Pancreas (tissue), 10 donors: Measurements from ENCODE around the gene CRIM1. TPM values are rescaled to one million over a fixed set of nuclear protein-coding genes. Genes with fewer than 3 reads are reported as not detected.
A peak's percentile ranks its signal among the peaks of the same experiment; 100 is the strongest.

Source experiments
- ATAC-seq, 4 donors: fragments of 200-7000 bp; cut with Tn5 transposase; one replicate each; pipeline versions ENCODE4 v1.8.0 to v1.9.1; 2020; ENCODE audit warnings: mild to moderate bottlenecking in 4 of 4, moderate library complexity in 4 of 4
- DNase-seq, 6 donors: peaks; one replicate each; pipeline ENCODE4 v3.0.0-alpha.2; 2020
- FAIRE-seq: peaks from 2 replicates; lab custom pipeline; 2012; peaks lifted over from hg19 to GRCh38; lab: Jason Lieb, UNC
- H3K27ac ChIP-seq, 4 donors: fragments of 200-600 bp; sonication (generic); 1 replicate in 3 of 4; 2 replicates in 1 of 4; pipeline versions ENCODE4 v1.5.0 to v1.8.0; 2020
- H3K27me3 ChIP-seq, 4 donors: fragments of 200-600 bp; one replicate each; pipeline ENCODE4 v1.8.0; 2021
- H3K36me3 ChIP-seq, 3 donors: fragments of 200-600 bp; sonication (generic) in 1 of 3; one replicate each; pipeline versions ENCODE4 v1.5.0 to v1.8.0; 2020 to 2021
- H3K4me1 ChIP-seq, 3 donors: fragments of 200-600 bp; one replicate each; pipeline ENCODE4 v1.8.0; 2021
- H3K4me3 ChIP-seq, 4 donors: fragments of 200-600 bp; sonication (generic) in 2 of 4; one replicate each; pipeline versions ENCODE4 v1.5.0 to v1.8.0; 2020 to 2021
- H3K9me3 ChIP-seq, 4 donors: fragments of 200-600 bp; one replicate each; pipeline ENCODE4 v1.8.0; 2021
- CTCF ChIP-seq, 4 donors: fragments of 200-600 bp; sonication (generic) in 3 of 4; IDR thresholded peaks; one replicate each; pipeline versions ENCODE4 v1.5.0 to v1.8.0; 2021; ENCODE audit warnings: antibody characterized with exemption in 4 of 4
- WGBS, 2 donors: extraction: QIAGEN DNeasy Blood & Tissue Kit; methylation state at CpG; one replicate each; pipeline ENCODE4 v1.1.7; 2013; 5-methylcytosine and 5-hydroxymethylcytosine counted together
- intact Hi-C, 3 donors: fragments of 100-400 bp; cut with DNase I; formaldehyde crosslinking; loops; one replicate each; pipeline versions ENCODE4 v1.11.1 to v1.14.2; 2022
- polyA plus RNA-seq, 2 donors: library from polyadenylated mRNA; stranded (reverse); fragments of 200-250 nt; gene quantifications; one replicate each; pipeline ENCODE4 v1.2.3, GENCODE V29; 2013
- total RNA-seq, 6 donors: library from RNA; stranded (reverse); fragmentation: NEBNext Ultra II Directional in 4 of 6; extraction: Animal tissue kit (Norgen Biotek cat#: 25700) in 4 of 6; gene quantifications; one replicate each; pipeline versions ENCODE4 v1.2.1 to v1.2.4, GENCODE V29; 2021 to 2023
- donor health status: healthy with polysubstance abuse.
- donor health status: DM: no; HTN: no; CAD: no; lungs with moderate emphysema.
- donor health status: DM: no; HTN: no; CAD: no.
- donor health status: control.
- donor health status: control.
- donor health status: Bipolar disorder and iron deficiency.
- donor health status: DM: yes; HTN: yes; CAD: no.
- donor health status: DM: no; HTN: no; CAD: no.
- donor health status: DM: no; HTN: no; CAD: no.
- donor health status: DM: yes; HTN: yes; CAD: no.

The CRIM1 gene
- total and polyA plus RNA-seq, 8 donors: 5.2 to 29.1 (median 20.2) TPM

GRCh38 chr2:36330473-36331395 lies 24.8 kb upstream of the CRIM1 start:
- FAIRE-seq: no peak

GRCh38 chr2:36333350-36334012 lies 22.1 kb upstream of the CRIM1 start:
- no peak overlapping the region for H3K27ac ChIP-seq
- ATAC-seq: no peak
- 35 to 48% methylated on average over 4 of the region's 4 CpGs for WGBS, 2 donors
- intact Hi-C loops: no loop called here
- H3K4me3 ChIP-seq: no peak overlapping the region
- FAIRE-seq: no peak
- H3K36me3 ChIP-seq: no peaks in the 10 kb centered on the region
- H3K9me3 ChIP-seq: no peaks in the 10 kb centered on the region
- H3K4me1 ChIP-seq: no peaks in the 10 kb centered on the region
- TF ChIP-seq CTCF (IDR thresholded peaks at IDR 0.05): no peak
- no peaks in the 10 kb centered on the region for H3K27me3 ChIP-seq
- no peak for DNase-seq

More at GRCh38 chr2:36330473-36331395, 24.8 kb upstream of the CRIM1 start:
- ATAC-seq: peak in 2 of 4 donors; percentile 19 to 21
- Histone ChIP-seq H3K36me3 (no peaks in the 10 kb centered on the region), H3K4me3 (no peak overlapping the region), H3K27me3 (no peaks in the 10 kb centered on the region), H3K9me3 (no peaks in the 10 kb centered on the region), H3K27ac (no peak overlapping the region), H3K4me1 (no peaks in the 10 kb centered on the region)
- intact Hi-C loops: no loop called here
- TF ChIP-seq CTCF (IDR thresholded peaks at IDR 0.05): no peak
- 73 to 80% methylated on average over 3 of the region's 3 CpGs for WGBS, 2 donors
- DNase-seq: no peak

GRCh38 chr2:36335597-36335996 lies 20.0 kb upstream of the CRIM1 start:
- no peaks in the 10 kb centered on the region for H3K27me3 ChIP-seq
- ATAC-seq: no peak
- H3K27ac ChIP-seq: no peak overlapping the region
- no peak for DNase-seq
- no peaks in the 10 kb centered on the region for H3K9me3 ChIP-seq
- TF ChIP-seq CTCF (IDR thresholded peaks at IDR 0.05): no peak
- WGBS, 2 donors: 59 to 72% methylated on average over 5 of the region's 5 CpGs
- intact Hi-C loops: no loop called here
- H3K4me3 ChIP-seq: no peak overlapping the region
- FAIRE-seq: no peak
- H3K36me3 ChIP-seq: no peaks in the 10 kb centered on the region
- no peaks in the 10 kb centered on the region for H3K4me1 ChIP-seq

GRCh38 chr2:36336321-36336720 lies 19.3 kb upstream of the CRIM1 start:
- H3K4me1 ChIP-seq: no peaks in the 10 kb centered on the region
- H3K27me3 ChIP-seq: no peaks in the 10 kb centered on the region
- DNase-seq (no peak), ATAC-seq (no peak), FAIRE-seq (no peak)
- H3K9me3 ChIP-seq: no peaks in the 10 kb centered on the region
- H3K36me3 ChIP-seq: no peaks in the 10 kb centered on the region
- no peak for TF ChIP-seq CTCF (IDR thresholded peaks at IDR 0.05)
- no peak overlapping the region for H3K27ac ChIP-seq
- H3K4me3 ChIP-seq: no peak overlapping the region
- WGBS, 2 donors: 81 to 93% methylated on average over 2 of the region's 2 CpGs
- intact Hi-C loops: no loop called here
